Measurements from ENCODE around the gene LST1.

- TF ChIP-seq CTCF (IDR thresholded peaks at IDR 0.05): no peak
- no peak for TF ChIP-seq POLR2AphosphoS5 (IDR thresholded peaks at IDR 0.05; ENCODE audit: low read depth, low read length)
Measured at GRCh38 chr6:31626952-31627351, 40.9 kb downstream of the LST1 start.
